ENCODE results near the gene DBP. TPM values are rescaled to one million over a fixed set of nuclear protein-coding genes. Genes with fewer than 3 reads are reported as not detected.

The DBP gene
- total and polyA plus RNA-seq, 2 of the 13 experiments (the other 11 are each of a cell fraction or from before 2014, with no cell fraction given) = 1.7 to 5.8 TPM

DNA sequence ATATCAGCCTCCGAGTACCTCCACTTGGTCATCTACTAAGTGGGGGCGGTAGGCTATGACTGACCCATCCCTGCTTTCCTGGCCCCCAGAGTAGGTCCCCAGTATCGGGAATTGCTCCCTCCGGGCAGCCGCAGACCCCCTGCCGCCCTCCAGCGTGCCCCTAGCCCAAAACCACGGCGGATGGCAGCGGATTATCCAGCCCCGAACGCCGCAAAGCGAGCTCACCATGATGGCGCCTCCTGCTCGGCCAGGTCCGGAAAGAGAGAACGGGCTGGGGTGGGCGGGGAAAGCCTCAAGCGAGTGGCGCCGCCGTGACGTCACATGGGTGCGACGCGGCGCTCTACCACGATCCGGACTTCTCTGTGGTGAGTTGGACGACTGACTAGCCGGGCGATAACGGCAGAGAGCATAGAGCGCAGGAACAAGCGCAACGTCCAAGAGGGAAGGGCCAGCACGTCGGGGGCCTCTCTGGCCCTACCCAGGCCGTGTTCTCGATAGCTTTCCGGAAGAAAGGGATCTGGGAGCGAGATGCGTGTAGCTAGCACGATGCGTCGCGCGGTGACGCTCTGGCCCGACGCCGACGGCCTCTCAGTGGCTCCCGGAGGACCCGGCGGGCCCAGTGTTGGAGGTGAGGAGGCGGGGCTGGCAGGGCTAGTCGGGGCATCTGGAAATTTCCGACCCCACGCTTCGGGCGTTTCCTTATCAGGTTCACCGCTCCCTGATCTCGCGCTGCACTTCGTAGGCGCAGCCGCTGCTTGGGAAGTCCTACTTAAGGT is 18.1 kb downstream of the DBP start, which contains the start of the genes RPL18 and SPHK2 (continued):
- TF ChIP-seq ZNF777 (CRISPR knock-in tag; IDR thresholded peaks at IDR 0.05) (peak; percentile 94), KAT8 (CRISPR knock-in tag; IDR thresholded peaks at IDR 0.05) (peak; percentile 99), FOXO1 (CRISPR knock-in tag; IDR thresholded peaks at IDR 0.05) (peak; percentile 77), KLF13 (CRISPR knock-in tag; IDR thresholded peaks at IDR 0.05) (no peak), ZSCAN21 (CRISPR knock-in tag; IDR thresholded peaks at IDR 0.05; ENCODE audit: borderline replicate concordance) (peak; percentile 86; the same call in 1 of the 2 replicates), YEATS4 (CRISPR knock-in tag; IDR thresholded peaks at IDR 0.05; ENCODE audit: borderline replicate concordance) (peak; percentile 96), HNRNPL (IDR thresholded peaks at IDR 0.05; ENCODE audit: low read depth, low read length) (peak; percentile 60; the same call in 1 of the 2 replicates), KDM4B (CRISPR knock-in tag; IDR thresholded peaks at IDR 0.05) (peak; percentile 54; the same call in 1 of the 2 replicates), ZNF501 (CRISPR knock-in tag; IDR thresholded peaks at IDR 0.05) (peak; percentile 95), ZNF572 (CRISPR knock-in tag; IDR thresholded peaks at IDR 0.05) (0 out of 2 replicates have a peak, but pooled peaks have one; percentile 34), NFYB (CRISPR knock-in tag; IDR thresholded peaks at IDR 0.05) (peak; percentile 64), MEIS2 (CRISPR knock-in tag; IDR thresholded peaks at IDR 0.05) (peak; percentile 56; the same call in 1 of the 2 replicates), SOX5 (CRISPR knock-in tag; IDR thresholded peaks at IDR 0.05; ENCODE audit: borderline replicate concordance) (peak; percentile 72), DR1 (CRISPR knock-in tag; IDR thresholded peaks at IDR 0.05) (peak; percentile 97), CENPX (CRISPR knock-in tag; IDR thresholded peaks at IDR 0.05) (no peak), THYN1 (CRISPR knock-in tag; IDR thresholded peaks at IDR 0.05; ENCODE audit: borderline replicate concordance, low read depth) (no peak), BHLHE40 (IDR thresholded peaks at IDR 0.05; ENCODE audit: low read length) (no peak; the same call in 1 of the 2 replicates), ZNF850 (CRISPR knock-in tag; conservative IDR thresholded peaks at IDR 0.05) (0 out of 2 replicates have a peak, but pooled peaks have one; percentile 63), IRX3 (CRISPR knock-in tag; IDR thresholded peaks at IDR 0.05; ENCODE audit: borderline replicate concordance, low read depth) (no peak), ZNF337 (CRISPR knock-in tag; IDR thresholded peaks at IDR 0.05; ENCODE audit: borderline replicate concordance, low read depth) (peak; percentile 98; the same call in 1 of the 2 replicates), ZNF441 (CRISPR knock-in tag; IDR thresholded peaks at IDR 0.05; ENCODE audit: borderline replicate concordance) (peak; percentile 55; the same call in 1 of the 2 replicates), FOXP4 (CRISPR knock-in tag; IDR thresholded peaks at IDR 0.05) (peak; percentile 67), NFKBIZ (CRISPR knock-in tag; IDR thresholded peaks at IDR 0.05) (peak; percentile 87)
- TF ChIP-seq, protein P1, sequence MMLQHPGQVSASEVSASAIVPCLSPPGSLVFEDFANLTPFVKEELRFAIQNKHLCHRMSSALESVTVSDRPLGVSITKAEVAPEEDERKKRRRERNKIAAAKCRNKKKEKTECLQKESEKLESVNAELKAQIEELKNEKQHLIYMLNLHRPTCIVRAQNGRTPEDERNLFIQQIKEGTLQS (CRISPR knock-in tag; IDR thresholded peaks at IDR 0.05) = peak; percentile 78; the same call in 1 of the 2 replicates
- TF ChIP-seq, protein P2, sequence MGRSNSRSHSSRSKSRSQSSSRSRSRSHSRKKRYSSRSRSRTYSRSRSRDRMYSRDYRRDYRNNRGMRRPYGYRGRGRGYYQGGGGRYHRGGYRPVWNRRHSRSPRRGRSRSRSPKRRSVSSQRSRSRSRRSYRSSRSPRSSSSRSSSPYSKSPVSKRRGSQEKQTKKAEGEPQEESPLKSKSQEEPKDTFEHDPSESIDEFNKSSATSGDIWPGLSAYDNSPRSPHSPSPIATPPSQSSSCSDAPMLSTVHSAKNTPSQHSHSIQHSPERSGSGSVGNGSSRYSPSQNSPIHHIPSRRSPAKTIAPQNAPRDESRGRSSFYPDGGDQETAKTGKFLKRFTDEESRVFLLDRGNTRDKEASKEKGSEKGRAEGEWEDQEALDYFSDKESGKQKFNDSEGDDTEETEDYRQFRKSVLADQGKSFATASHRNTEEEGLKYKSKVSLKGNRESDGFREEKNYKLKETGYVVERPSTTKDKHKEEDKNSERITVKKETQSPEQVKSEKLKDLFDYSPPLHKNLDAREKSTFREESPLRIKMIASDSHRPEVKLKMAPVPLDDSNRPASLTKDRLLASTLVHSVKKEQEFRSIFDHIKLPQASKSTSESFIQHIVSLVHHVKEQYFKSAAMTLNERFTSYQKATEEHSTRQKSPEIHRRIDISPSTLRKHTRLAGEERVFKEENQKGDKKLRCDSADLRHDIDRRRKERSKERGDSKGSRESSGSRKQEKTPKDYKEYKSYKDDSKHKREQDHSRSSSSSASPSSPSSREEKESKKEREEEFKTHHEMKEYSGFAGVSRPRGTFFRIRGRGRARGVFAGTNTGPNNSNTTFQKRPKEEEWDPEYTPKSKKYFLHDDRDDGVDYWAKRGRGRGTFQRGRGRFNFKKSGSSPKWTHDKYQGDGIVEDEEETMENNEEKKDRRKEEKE (IDR thresholded peaks at IDR 0.05) = no peak

Data from HepG2 (cell line).